Left lung (tissue), 10 donors: ENCODE results near the gene HLF. TPM values are rescaled to one million over a fixed set of nuclear protein-coding genes. Genes with fewer than 3 reads are reported as not detected.

Experiments used
- ATAC-seq: fragments of 200-7000 bp; cut with Tn5 transposase; one replicate; pipeline ENCODE4 v1.9.1; 2020; ENCODE audit warnings: moderate library complexity
- DNase-seq, 4 donors: peaks; one replicate each; pipeline ENCODE4 v3.0.0-alpha.2; 2013 to 2020
- H3K27ac ChIP-seq, 2 donors: fragments of 200-600 bp; sonication (generic) in 1 of 2; one replicate each; pipeline versions ENCODE4 v1.5.0 to v1.8.0; 2020 to 2021
- H3K27me3 ChIP-seq, 2 donors: fragments of 200-600 bp; sonication (generic) in 1 of 2; one replicate each; pipeline versions ENCODE4 v1.5.0 to v1.8.0; 2020 to 2021
- H3K36me3 ChIP-seq, 2 donors: fragments of 200-600 bp; sonication (generic) in 1 of 2; one replicate each; pipeline versions ENCODE4 v1.5.0 to v1.8.0; 2020 to 2021
- H3K4me1 ChIP-seq, 2 donors: fragments of 200-600 bp; one replicate each; pipeline ENCODE4 v1.8.0; 2021
- H3K4me3 ChIP-seq, 2 donors: fragments of 200-600 bp; sonication (generic) in 1 of 2; one replicate each; pipeline versions ENCODE4 v1.5.0 to v1.8.0; 2020 to 2021; ENCODE audit warnings: mild to moderate bottlenecking in 1 of 2
- H3K9me3 ChIP-seq, 2 donors: fragments of 200-600 bp; sonication (generic) in 1 of 2; one replicate each; pipeline versions ENCODE4 v1.5.0 to v1.8.0; 2020 to 2021
- intact Hi-C, 2 donors: fragments of 100-400 bp; cut with DNase I; formaldehyde crosslinking; loops; one replicate each; pipeline versions ENCODE4 v1.11.2 to v1.14.2; 2022
- polyA plus RNA-seq, 6 donors: library from polyadenylated mRNA; unstranded; fragments of 120-200 nt; gene quantifications; one replicate each; pipeline ENCODE4 v1.2.1, GENCODE V29; 2013; ENCODE audit not compliant: insufficient read length in 6 of 6
- total RNA-seq, 2 donors: library from RNA; stranded (reverse); fragmentation: NEBNext Ultra II Directional; extraction: Animal tissue kit (Norgen Biotek cat#: 25700); gene quantifications; one replicate each; pipeline ENCODE4 v1.2.1, GENCODE V29; 2021
- TF ChIP-seq, protein P1 (sequence below), 2 donors: fragments of 200-600 bp; sonication (generic) in 1 of 2; IDR thresholded peaks; one replicate each; pipeline versions ENCODE4 v1.5.0 to v1.8.0; 2021; ENCODE audit warnings: antibody characterized with exemption in 2 of 2
- donor health status: DM: no; HTN: yes; CAD: no.
- donor health status: DM: no; HTN: no; CAD: no.

HLF gene
- total and polyA plus RNA-seq, 8 donors: 3.0 to 9.9 (median 4.8) TPM

DNA sequence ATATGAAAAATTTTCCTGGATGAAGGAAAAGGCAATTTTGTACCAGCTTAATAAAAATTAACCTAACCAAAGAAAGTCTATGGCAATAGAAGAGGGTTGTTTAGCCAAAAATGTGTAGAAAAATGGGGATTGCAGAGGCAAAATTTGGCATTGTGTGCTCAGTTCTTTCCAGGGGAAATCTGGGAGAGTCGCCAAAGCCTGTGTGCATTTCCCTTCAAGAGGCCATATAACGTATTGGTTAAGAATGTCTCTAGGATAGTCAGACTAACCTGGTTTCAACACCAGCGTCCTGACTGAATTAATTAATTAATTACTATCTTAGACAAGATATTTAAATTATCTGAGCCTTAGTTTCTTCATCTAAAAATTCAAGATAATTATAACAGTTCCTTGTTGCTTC, 44.8 kb upstream of the HLF start:
- Histone ChIP-seq H3K27ac (no peak overlapping the region), H3K9me3 (no peaks in the 10 kb centered on the region), H3K36me3 (no peaks in the 10 kb centered on the region), H3K27me3 (no peaks in the 10 kb centered on the region), H3K4me3 (no peak overlapping the region), H3K4me1 (peaks cover 0 to 7% of the 10 kb centered on the region in 2 donors)
- ATAC-seq (no peak), DNase-seq (no peak)
- intact Hi-C loops: no loop called here
- TF ChIP-seq, protein P1, sequence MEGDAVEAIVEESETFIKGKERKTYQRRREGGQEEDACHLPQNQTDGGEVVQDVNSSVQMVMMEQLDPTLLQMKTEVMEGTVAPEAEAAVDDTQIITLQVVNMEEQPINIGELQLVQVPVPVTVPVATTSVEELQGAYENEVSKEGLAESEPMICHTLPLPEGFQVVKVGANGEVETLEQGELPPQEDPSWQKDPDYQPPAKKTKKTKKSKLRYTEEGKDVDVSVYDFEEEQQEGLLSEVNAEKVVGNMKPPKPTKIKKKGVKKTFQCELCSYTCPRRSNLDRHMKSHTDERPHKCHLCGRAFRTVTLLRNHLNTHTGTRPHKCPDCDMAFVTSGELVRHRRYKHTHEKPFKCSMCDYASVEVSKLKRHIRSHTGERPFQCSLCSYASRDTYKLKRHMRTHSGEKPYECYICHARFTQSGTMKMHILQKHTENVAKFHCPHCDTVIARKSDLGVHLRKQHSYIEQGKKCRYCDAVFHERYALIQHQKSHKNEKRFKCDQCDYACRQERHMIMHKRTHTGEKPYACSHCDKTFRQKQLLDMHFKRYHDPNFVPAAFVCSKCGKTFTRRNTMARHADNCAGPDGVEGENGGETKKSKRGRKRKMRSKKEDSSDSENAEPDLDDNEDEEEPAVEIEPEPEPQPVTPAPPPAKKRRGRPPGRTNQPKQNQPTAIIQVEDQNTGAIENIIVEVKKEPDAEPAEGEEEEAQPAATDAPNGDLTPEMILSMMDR (IDR thresholded peaks at IDR 0.05): no peak

DNA sequence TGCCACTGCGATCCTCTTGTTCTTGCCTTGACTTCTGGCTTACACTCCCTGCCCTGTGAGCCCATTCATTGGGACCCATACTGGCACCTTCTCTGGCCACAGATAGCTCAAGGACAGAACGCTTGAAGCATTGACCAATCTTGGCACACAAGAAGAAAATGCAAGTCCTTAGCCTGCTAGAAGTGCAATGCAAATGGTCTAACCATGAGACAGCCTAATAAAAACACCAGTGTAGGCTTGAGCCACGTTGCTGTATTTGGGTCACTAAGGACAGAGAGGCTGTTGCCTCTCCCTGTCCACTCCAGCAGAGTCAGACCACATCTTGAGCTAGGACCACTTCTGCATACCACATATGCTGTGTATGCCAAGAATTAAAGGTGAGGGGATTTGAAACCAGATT, 41.2 kb upstream of the HLF start:
- TF ChIP-seq, protein P1 (IDR thresholded peaks at IDR 0.05): no peak
- Histone ChIP-seq H3K27me3 (no peaks in the 10 kb centered on the region), H3K4me3 (no peak overlapping the region), H3K27ac (no peak overlapping the region), H3K36me3 (no peaks in the 10 kb centered on the region), H3K9me3 (no peaks in the 10 kb centered on the region), H3K4me1 (no peaks in the 10 kb centered on the region)
- intact Hi-C loops: no loop called here
- DNase-seq (no peak), ATAC-seq (no peak)

DNA sequence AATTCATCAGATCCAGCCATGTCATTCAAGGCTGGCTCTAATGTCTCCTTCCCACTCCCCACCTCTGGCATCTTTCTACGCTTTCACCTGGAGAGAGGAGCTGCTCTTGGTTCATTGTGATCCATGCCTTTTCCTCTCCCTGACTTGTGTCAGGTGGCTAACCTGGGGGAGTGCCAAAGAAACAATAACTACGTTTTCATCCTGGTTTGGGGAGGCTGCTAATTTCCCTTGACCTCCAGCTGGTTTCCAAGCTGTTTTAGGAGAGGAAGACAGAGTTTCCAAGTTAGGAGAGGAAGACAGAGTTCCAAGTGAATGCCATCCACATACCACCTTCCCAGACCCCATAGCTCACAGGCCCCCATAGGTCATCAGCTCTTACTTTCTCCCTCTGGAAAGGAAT, 40.0 kb upstream of the HLF start:
- Histone ChIP-seq H3K4me1 (no peaks in the 10 kb centered on the region), H3K4me3 (no peak overlapping the region), H3K9me3 (no peaks in the 10 kb centered on the region), H3K27ac (no peak overlapping the region), H3K27me3 (no peaks in the 10 kb centered on the region), H3K36me3 (no peaks in the 10 kb centered on the region)
- TF ChIP-seq, protein P1 (IDR thresholded peaks at IDR 0.05): no peak
- ATAC-seq: no peak
- no peak for DNase-seq
- intact Hi-C loops: no loop called here

DNA sequence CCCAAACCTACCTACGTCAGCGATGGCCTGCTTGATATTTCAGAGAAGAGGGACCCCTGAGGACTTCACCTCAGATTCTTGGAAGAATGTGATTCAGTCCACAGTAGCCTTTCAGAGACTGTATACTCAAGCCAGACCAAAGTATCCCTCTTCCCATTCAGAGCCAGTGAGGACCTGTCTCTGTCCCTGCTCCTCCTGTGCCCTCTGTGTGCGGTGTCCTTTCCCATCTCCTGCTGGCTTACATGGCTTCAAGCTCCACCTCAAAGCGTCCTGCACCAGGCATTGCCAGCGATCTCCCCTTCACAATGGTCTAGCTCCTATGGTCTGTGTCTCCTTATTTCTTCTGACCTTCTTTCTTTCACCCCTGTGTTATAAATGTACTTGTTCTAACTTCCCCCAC, 39.5 kb upstream of the HLF start:
- ATAC-seq (no peak), DNase-seq (no peak)
- H3K27ac ChIP-seq: no peak overlapping the region
- H3K9me3 ChIP-seq: no peaks in the 10 kb centered on the region
- H3K4me3 ChIP-seq: no peak overlapping the region
- no peaks in the 10 kb centered on the region for H3K4me1 ChIP-seq
- H3K27me3 ChIP-seq: no peaks in the 10 kb centered on the region
- H3K36me3 ChIP-seq: no peaks in the 10 kb centered on the region
- TF ChIP-seq, protein P1 (IDR thresholded peaks at IDR 0.05): no peak
- intact Hi-C loops: no loop called here

DNA sequence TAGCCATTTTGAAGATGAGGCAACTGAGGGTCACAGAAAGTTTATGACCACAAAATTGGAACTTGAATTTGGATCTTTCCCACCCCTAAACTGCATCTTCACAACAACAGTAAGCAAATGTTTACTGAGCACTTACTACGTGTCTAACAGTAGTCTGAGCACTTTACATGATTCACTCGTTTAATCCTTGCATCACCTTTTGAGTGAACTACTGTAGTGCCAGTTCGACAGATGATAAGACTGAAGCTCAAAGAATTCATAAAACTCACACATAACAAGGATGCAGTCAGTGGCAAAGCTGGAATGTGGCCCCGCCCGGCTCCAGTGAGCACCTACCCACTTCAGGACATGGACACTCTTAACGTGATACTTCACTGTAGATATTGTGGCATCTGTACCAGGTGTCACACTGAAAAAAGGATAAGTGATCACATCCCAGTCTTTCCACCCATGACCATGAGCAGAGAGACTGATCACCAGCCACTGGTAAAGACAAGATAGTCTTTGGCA, 36.0 kb upstream of the HLF start:
- DNase-seq (no peak), ATAC-seq (peak; percentile 56)
- Histone ChIP-seq H3K9me3 (no peaks in the 10 kb centered on the region), H3K27ac (no peak overlapping the region), H3K4me3 (no peak overlapping the region), H3K36me3 (no peaks in the 10 kb centered on the region), H3K4me1 (no peaks in the 10 kb centered on the region), H3K27me3 (no peaks in the 10 kb centered on the region)
- TF ChIP-seq, protein P1 (IDR thresholded peaks at IDR 0.05): no peak
- intact Hi-C loops: no loop called here
